Heart left ventricle (tissue), 13 donors: ENCODE measurements around the gene USP53.

Experiments
- POLR2A ChIP-seq, 2 donors: fragments of 450-650 bp; IDR thresholded peaks; one replicate each; pipeline ENCODE4 v1.6.1; 2017; ENCODE audit warnings: antibody characterized with exemption in 2 of 2, mild to moderate bottlenecking in 2 of 2, moderate library complexity in 2 of 2
- TF ChIP-seq, protein P1 (sequence below), 12 donors: fragments of 200-600 bp; sonication (generic) in 4 of 12; IDR thresholded peaks; one replicate each; pipeline versions ENCODE4 v1.5.0 to v1.8.0; 2018 to 2022; ENCODE audit warnings: antibody characterized with exemption in 12 of 12, mild to moderate bottlenecking in 5 of 12
- donor health status: ischemic (EF 13 %, LVEDD 7.1; RV severe dilation, severe dysfunction).
- donor health status: DM: no; HTN: yes; CAD: no.
- donor health status: DM: no; HTN: no; CAD: no.
- donor health status: ischemic (EF 25% LVEDD 6.9; RV normal size, moderate dysfunction).
- donor health status: ischemic (EF 25% LVEDD 5.7; RV mildly dilated, moderate dysfunction).
- donor health status: ischemic (EF 35%, LVEDD 5.7; RV mildly dilated, moderate dysfunction).
- donor health status: nonischemic (EF 11% LVEDD 7.7; RV severe dilation, severe dysfunction).
- donor health status: DM: yes; HTN: yes; CAD: no.
- donor health status: PGD.
- donor health status: ischemic (EF 29% LVEDD 5.4; RV normal size, mild dysfunction).
- donor health status: nonischemic (EF 23%, LVEDD 6.1; RV moderate dilation, normal function).

DNA sequence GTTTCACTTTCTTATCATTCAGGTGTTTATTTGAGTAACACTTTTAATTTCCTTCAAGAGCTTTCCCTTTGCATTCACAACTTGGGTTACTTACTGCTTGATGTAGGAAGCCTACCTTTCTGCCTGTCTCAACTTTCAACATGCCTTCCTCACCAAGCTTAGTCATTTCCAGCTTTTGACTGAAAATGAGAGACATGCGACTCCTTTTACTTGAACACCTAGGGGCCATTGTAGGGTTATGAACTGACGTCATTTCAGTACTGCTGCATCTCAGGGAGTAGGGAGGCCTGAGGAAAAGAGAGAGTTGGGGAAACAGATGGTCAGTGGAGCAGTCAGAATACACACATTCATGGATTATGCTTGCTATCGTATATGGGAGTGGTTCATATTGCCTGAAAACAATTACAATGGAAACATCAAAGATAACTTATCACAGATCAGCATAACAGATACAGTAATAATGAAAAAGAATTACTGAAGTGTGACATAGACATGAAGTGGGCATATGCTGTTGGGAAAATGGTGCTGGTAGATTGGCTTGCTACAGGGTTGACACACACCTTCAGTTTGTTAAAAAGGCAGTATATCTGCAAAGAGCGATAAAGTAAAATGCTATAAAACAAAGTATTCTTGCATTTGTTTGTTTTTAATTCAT, 25.7 kb downstream of the USP53 start:
- TF ChIP-seq, protein P1, sequence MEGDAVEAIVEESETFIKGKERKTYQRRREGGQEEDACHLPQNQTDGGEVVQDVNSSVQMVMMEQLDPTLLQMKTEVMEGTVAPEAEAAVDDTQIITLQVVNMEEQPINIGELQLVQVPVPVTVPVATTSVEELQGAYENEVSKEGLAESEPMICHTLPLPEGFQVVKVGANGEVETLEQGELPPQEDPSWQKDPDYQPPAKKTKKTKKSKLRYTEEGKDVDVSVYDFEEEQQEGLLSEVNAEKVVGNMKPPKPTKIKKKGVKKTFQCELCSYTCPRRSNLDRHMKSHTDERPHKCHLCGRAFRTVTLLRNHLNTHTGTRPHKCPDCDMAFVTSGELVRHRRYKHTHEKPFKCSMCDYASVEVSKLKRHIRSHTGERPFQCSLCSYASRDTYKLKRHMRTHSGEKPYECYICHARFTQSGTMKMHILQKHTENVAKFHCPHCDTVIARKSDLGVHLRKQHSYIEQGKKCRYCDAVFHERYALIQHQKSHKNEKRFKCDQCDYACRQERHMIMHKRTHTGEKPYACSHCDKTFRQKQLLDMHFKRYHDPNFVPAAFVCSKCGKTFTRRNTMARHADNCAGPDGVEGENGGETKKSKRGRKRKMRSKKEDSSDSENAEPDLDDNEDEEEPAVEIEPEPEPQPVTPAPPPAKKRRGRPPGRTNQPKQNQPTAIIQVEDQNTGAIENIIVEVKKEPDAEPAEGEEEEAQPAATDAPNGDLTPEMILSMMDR (IDR thresholded peaks at IDR 0.05) = no peak
- TF ChIP-seq POLR2A (IDR thresholded peaks at IDR 0.05) = no peak
